ENCODE results near the gene MTAP. TPM values are rescaled to one million over a fixed set of nuclear protein-coding genes. Genes with fewer than 3 reads are reported as not detected.

Gene MTAP
- total and polyA plus RNA-seq, 11 donors = 5.4 to 27.3 (median 18.1) TPM

DNA sequence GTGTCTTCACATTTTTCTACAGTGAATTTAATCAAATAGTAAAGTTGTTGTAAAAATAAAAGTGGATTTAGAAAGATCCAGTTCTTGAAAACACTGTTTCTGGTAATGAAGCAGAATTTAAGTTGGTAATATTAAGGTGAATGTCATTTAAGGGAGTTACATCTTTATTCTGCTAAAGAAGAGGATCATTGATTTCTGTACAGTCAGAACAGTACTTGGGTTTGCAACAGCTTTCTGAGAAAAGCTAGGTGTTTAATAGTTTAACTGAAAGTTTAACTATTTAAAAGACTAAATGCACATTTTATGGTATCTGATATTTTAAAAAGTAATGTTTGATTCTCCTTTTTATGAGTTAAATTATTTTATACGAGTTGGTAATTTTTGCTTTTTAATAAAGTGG lies 60.4 kb downstream of the MTAP start:
- no peak for ATAC-seq
- H3K27me3 ChIP-seq = no peaks in the 10 kb centered on the region
- intact Hi-C loops (cut with DNase I) = no loop called here

DNA sequence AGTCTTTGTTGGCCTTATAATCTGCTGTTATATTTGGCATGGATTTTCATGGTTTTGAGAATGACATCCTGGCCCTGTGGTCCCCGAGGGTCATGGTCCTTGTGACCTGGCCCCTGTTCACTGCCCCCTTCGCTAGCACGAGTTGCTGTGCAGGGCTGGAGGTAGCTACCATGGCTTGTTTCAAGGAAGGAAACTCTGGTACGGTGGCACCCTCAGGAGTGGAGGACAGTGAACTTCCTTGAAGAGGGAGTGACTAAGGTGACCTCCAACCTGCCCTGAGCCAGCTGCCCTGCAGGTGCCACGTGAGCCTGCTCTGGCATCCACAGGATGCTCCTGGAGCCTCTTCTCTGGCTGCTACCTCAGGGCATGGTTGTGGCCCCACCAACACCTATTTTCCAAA lies 62.1 kb downstream of the MTAP start:
- no peak overlapping the region for H3K4me3 ChIP-seq
- H3K36me3 ChIP-seq = peaks cover 0 to 95% (median 63%) of the 10 kb centered on the region in 9 donors
- TF ChIP-seq, protein P1, sequence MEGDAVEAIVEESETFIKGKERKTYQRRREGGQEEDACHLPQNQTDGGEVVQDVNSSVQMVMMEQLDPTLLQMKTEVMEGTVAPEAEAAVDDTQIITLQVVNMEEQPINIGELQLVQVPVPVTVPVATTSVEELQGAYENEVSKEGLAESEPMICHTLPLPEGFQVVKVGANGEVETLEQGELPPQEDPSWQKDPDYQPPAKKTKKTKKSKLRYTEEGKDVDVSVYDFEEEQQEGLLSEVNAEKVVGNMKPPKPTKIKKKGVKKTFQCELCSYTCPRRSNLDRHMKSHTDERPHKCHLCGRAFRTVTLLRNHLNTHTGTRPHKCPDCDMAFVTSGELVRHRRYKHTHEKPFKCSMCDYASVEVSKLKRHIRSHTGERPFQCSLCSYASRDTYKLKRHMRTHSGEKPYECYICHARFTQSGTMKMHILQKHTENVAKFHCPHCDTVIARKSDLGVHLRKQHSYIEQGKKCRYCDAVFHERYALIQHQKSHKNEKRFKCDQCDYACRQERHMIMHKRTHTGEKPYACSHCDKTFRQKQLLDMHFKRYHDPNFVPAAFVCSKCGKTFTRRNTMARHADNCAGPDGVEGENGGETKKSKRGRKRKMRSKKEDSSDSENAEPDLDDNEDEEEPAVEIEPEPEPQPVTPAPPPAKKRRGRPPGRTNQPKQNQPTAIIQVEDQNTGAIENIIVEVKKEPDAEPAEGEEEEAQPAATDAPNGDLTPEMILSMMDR (IDR thresholded peaks at IDR 0.05) = no peak
- TF ChIP-seq POLR2A (IDR thresholded peaks at IDR 0.05) = no peak
- whole genome bisulfite sequencing, 4 donors = 97 to 98% (median 97%) methylated on average over 5 of the region's 5 CpGs
- no peaks in the 10 kb centered on the region for H3K4me1 ChIP-seq
- H3K9me3 ChIP-seq = no peaks in the 10 kb centered on the region
- H3K27ac ChIP-seq = no peak overlapping the region
- DNase-seq (no peak), ATAC-seq (no peak)
- intact Hi-C loops (cut with DNase I) = no loop called here
- no peaks in the 10 kb centered on the region for H3K27me3 ChIP-seq

More for the DNA sequence above, 60.4 kb downstream of the MTAP start:
- no peak overlapping the region for H3K4me3 ChIP-seq
- no peak overlapping the region for H3K27ac ChIP-seq
- no peak for DNase-seq
- TF ChIP-seq POLR2A (IDR thresholded peaks at IDR 0.05) = no peak
- TF ChIP-seq, protein P1 (IDR thresholded peaks at IDR 0.05) = no peak
- H3K36me3 ChIP-seq = peaks cover 0 to 99% (median 71%) of the 10 kb centered on the region in 9 donors
- H3K4me1 ChIP-seq = no peaks in the 10 kb centered on the region
- WGBS, 4 donors = 86 to 96% (median 93%) methylated on average over 1 of the region's 1 CpG
- no peaks in the 10 kb centered on the region for H3K9me3 ChIP-seq

DNA sequence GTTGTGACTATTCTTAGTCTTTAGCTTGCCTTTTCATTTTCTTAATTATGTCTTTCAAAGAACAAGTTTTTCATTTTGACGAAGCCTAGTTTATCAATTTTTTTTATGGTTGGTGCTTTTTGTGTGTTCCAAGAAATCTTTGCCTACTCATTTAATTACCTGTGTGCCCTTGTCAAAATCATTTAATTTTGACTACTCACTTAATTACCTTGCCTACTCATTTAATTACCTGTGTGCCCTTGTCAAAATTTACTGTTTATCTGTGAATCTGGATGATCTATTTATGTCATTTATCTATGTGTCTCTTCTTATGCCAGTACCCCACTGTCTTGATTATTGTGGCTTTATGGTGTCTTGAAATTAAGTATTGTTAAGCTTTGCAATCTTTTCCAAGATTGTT lies 63.9 kb downstream of the MTAP start:
- 95 to 100% (median 98%) methylated on average over 1 of the region's 1 CpG for WGBS, 4 donors
- no peaks in the 10 kb centered on the region for H3K4me1 ChIP-seq
- H3K27me3 ChIP-seq = no peaks in the 10 kb centered on the region
- no peaks in the 10 kb centered on the region for H3K9me3 ChIP-seq
- H3K27ac ChIP-seq = no peak overlapping the region
- no peak for TF ChIP-seq POLR2A (IDR thresholded peaks at IDR 0.05)
- TF ChIP-seq, protein P1 (IDR thresholded peaks at IDR 0.05) = no peak
- peaks cover 0 to 77% (median 45%) of the 10 kb centered on the region in 9 donors for H3K36me3 ChIP-seq
- ATAC-seq (no peak), DNase-seq (no peak)
- no peak overlapping the region for H3K4me3 ChIP-seq
- intact Hi-C loops (cut with DNase I) = no loop called here

DNA sequence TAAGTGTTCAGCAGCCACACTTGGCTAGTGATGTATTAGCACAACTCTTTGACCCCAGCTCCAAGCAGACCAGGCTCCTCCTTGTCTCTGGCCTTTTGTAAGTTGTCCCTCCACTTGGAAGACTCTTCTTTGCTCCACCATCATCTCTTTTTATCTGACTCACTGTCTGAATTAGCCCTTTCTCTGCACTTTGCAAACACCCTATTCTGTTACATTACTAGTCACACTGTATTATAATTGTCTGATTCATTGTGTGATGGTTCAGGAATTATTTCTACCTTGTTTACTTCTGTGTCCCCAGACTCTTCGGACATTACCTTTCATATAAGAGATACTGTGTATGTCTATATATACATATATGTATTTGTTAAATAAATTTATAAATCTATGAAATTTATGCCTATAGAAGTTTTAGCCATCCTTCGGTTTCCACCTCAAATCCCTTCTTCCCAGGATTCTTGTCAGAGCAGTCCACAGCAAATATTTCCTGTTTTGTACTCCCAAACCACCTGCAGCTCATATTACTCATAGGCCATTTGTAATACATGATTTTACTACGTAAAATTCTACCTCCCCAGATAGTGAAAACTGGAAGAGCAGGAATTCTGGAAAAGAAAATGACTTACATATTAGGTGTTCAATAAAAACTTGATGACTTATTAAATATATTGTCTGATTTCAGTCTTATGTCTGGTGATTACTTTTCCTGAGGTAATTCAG lies 69.0 kb downstream of the MTAP start:
- Histone ChIP-seq H3K9me3 (peaks cover 0 to 9% (median 0%) of the 10 kb centered on the region in 12 donors), H3K36me3 (peaks cover 0 to 26% (median 3%) of the 10 kb centered on the region in 9 donors), H3K4me1 (peaks cover 0 to 4% (median 0%) of the 10 kb centered on the region in 12 donors), H3K4me3 (no peak overlapping the region), H3K27me3 (no peaks in the 10 kb centered on the region), H3K27ac (no peak overlapping the region)
- ATAC-seq (no peak), DNase-seq (no peak)
- intact Hi-C loops (cut with DNase I) = loop anchor here in 1 of 10 donors (10.0 kb wide), 1 partner anchor 57 kb away; no protein-coding TSS in a partner anchor
- WGBS, 4 donors = 92 to 95% (median 94%) methylated on average over 3 of the region's 3 CpGs
- no peak for TF ChIP-seq POLR2A (IDR thresholded peaks at IDR 0.05)
- TF ChIP-seq, protein P1 (IDR thresholded peaks at IDR 0.05) = no peak
